Astrocyte of the cerebellum (primary cell): Measurements from ENCODE around the gene PCYT2.

Source experiments
- DNase-seq: peaks from one replicate; pipeline ENCODE4 v3.0.0-alpha.2; 2011; ENCODE audit warnings: low read depth
- H3K4me3 ChIP-seq: 2 replicates; pipeline ENCODE4 v1.5.1; 2011; ENCODE audit warnings: mild to moderate bottlenecking, low read depth, low read length, moderate library complexity
- in situ Hi-C: cut with HindIII; loops from 2 replicates; pipeline ENCODE4 v1.10.0; 2017; ENCODE audit warnings: low sequenced_read_pairs
- TF ChIP-seq, protein P1 (sequence below): IDR thresholded peaks from 2 replicates; pipeline ENCODE4 v1.5.1; 2012; ENCODE audit warnings: low read length, low read depth, moderate library complexity, mild to moderate bottlenecking; ENCODE audit errors: missing control alignments

The PCYT2 gene

GRCh38 chr17:81930142-81931125 lies 19.2 kb upstream of the PCYT2 start:
- no peak overlapping the region for H3K4me3 ChIP-seq
- DNase-seq: no peak
- in situ Hi-C loops: no loop called here
- TF ChIP-seq, protein P1, sequence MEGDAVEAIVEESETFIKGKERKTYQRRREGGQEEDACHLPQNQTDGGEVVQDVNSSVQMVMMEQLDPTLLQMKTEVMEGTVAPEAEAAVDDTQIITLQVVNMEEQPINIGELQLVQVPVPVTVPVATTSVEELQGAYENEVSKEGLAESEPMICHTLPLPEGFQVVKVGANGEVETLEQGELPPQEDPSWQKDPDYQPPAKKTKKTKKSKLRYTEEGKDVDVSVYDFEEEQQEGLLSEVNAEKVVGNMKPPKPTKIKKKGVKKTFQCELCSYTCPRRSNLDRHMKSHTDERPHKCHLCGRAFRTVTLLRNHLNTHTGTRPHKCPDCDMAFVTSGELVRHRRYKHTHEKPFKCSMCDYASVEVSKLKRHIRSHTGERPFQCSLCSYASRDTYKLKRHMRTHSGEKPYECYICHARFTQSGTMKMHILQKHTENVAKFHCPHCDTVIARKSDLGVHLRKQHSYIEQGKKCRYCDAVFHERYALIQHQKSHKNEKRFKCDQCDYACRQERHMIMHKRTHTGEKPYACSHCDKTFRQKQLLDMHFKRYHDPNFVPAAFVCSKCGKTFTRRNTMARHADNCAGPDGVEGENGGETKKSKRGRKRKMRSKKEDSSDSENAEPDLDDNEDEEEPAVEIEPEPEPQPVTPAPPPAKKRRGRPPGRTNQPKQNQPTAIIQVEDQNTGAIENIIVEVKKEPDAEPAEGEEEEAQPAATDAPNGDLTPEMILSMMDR: no peak

GRCh38 chr17:81929253-81930141 lies 18.3 kb upstream of the PCYT2 start:
- DNase-seq: no peak
- in situ Hi-C loops: no loop called here
- peak overlapping the region; percentile 79 for H3K4me3 ChIP-seq
- TF ChIP-seq, protein P1: no peak

GRCh38 chr17:81928544-81929252 lies 17.5 kb upstream of the PCYT2 start:
- TF ChIP-seq, protein P1: no peak
- peak overlapping the region; percentile 79 for H3K4me3 ChIP-seq
- DNase-seq: no peak
- in situ Hi-C loops: no loop called here

DNA sequence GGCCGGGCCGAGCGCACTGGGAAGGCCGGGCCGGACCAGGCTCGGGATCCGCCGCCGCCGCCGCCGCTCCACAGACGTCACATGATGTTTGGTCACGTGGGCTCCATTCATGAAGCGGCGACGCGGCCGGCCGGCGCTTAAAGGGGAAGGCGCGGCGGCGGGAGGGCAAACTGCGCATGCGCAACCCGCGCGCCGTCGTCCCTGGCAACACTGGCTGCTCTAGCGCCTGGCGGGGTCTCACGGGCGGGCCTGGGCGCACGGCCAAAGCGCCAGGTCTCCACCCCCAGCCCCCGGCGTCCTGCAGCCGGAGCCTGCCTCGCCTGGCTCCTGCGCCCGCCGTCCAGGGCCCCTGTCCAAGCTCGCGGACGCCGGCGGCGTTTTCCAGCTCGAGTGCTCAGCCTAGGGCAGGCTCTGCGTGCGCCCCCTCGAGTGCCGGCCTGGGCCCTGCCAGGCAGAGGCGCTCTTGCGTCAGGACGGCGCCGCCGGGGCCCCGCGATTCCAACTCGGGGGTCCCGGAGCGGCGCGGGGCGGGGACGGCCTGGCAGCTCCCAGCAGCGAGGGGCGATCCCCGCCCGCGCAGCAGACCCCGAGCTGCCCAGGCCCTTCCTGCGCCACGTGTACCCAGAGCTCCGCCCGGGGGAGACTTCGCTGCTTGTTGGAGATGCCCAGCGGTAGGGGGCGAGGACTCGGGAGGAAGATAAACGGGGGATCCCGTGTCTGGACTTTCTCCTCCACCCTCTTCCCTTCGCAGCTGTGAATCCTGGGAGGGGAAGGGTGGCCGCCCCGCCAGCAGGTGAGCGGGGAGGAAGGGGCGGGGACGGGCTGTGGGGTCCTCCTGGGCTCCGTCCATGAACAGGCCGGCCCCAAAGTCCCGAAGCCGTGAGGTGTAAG lies 16.7 kb upstream of the PCYT2 start, which contains the start of gene MAFG:
Gene MAFG, minus strand, starts transcription at position 83 of the 891 bp plus-strand sequence. CDS start 4,550 bp downstream, outside the sequence.
- H3K4me3 ChIP-seq: peak within 1 kb of the TSS; percentile 79
- DNase-seq: peak; percentile 82
- TF ChIP-seq, protein P1: peak; percentile 30
- in situ Hi-C loops: no loop called here

GRCh38 chr17:81927152-81927652 lies 16.0 kb upstream of the PCYT2 start:
- H3K4me3 ChIP-seq: peak overlapping the region; percentile 79
- no peak for DNase-seq
- TF ChIP-seq, protein P1: no peak
- in situ Hi-C loops: no loop called here
